H1 (cell line): ENCODE measurements around the gene MYLK. TPM values are rescaled to one million over a fixed set of nuclear protein-coding genes. Genes with fewer than 3 reads are reported as not detected.

Source experiments
- CTCF ChIA-PET: fragments of 300-600 bp; sonication (Branson Sonifier 250); formaldehyde crosslinking; loops from one replicate; lab custom pipeline; 2021; ENCODE audit not compliant: partially characterized antibody; lab: Charles Lee
- POLR2A ChIA-PET: fragments of 300-600 bp; sonication (Branson Sonifier 250); formaldehyde crosslinking; loops from one replicate; lab custom pipeline; 2021; ENCODE audit warnings: inconsistent platforms; ENCODE audit not compliant: partially characterized antibody; lab: Charles Lee
- DNase-seq, 2 experiments: peaks; one replicate each; pipeline versions ENCODE4 v3.0.0 to v3.0.0-alpha.2; 2010 to 2022; ENCODE audit warnings: low spot score in 2 of 2, low read depth in 1 of 2, mixed read lengths in 1 of 2
- FAIRE-seq: peaks from 2 replicates; lab custom pipeline; 2011; peaks lifted over from hg19 to GRCh38; lab: Jason Lieb, UNC
- H2AFZ ChIP-seq: 2 replicates; pipeline ENCODE4 v1.8.1; 2012; ENCODE audit warnings: low read length, inconsistent platforms
- H2AK5ac ChIP-seq: 2 replicates; pipeline ENCODE4 v1.6.1; 2013; ENCODE audit warnings: low read depth, low read length
- H2BK120ac ChIP-seq: replicated peaks from 2 replicates; pipeline ENCODE3; 2013; ENCODE audit warnings: low read depth, low read length, inconsistent platforms
- H2BK12ac ChIP-seq: 2 replicates; pipeline ENCODE4 v1.6.1; 2013; ENCODE audit warnings: low read depth, low read length
- H2BK15ac ChIP-seq: 2 replicates; pipeline ENCODE4 v1.6.1; 2013; ENCODE audit warnings: low read length
- H2BK20ac ChIP-seq: 2 replicates; pipeline ENCODE4 v1.6.1; 2013; ENCODE audit warnings: low read length
- H2BK5ac ChIP-seq: 2 replicates; pipeline ENCODE4 v1.6.1; 2013; ENCODE audit warnings: low read depth, low read length
- H3K14ac ChIP-seq: 2 replicates; pipeline ENCODE4 v1.6.1; 2013; ENCODE audit warnings: inconsistent platforms; ENCODE audit not compliant: insufficient read length
- H3K18ac ChIP-seq: 2 replicates; pipeline ENCODE4 v1.6.1; 2013; ENCODE audit warnings: low read length; ENCODE audit errors: extremely low read depth
- H3K23ac ChIP-seq: 2 replicates; pipeline ENCODE4 v1.6.1; 2013; ENCODE audit warnings: inconsistent platforms; ENCODE audit not compliant: insufficient read length
- H3K23me2 ChIP-seq: 2 replicates; pipeline ENCODE4 v1.6.1; 2013; ENCODE audit warnings: low read depth, low read length
- H3K27ac ChIP-seq: 2 replicates; pipeline ENCODE4 v1.6.1; 2011; ENCODE audit warnings: low read depth, low read length, inconsistent platforms
- H3K27me3 ChIP-seq, 4 experiments: replicated peaks in 1 of 4; 1 replicate in 1 of 4; 2 replicates in 3 of 4; pipeline versions ENCODE4 v1.6.1 to v1.8.1; 2011 to 2013; ENCODE audit warnings: low read length in 3 of 4, mild to moderate bottlenecking in 3 of 4, inconsistent platforms in 2 of 4, mixed read lengths in 2 of 4, moderate library complexity in 1 of 4; ENCODE audit not compliant: control insufficient read depth in 3 of 4, insufficient read depth in 3 of 4; ENCODE audit errors: extremely low read depth in 1 of 4
- H3K36me3 ChIP-seq, 4 experiments: 2 replicates each; pipeline versions ENCODE4 v1.6.1 to v1.8.1; 2011 to 2013; ENCODE audit warnings: mild to moderate bottlenecking in 4 of 4, low read length in 3 of 4, moderate library complexity in 2 of 4, control low read depth in 1 of 4, inconsistent platforms in 1 of 4; ENCODE audit not compliant: insufficient read depth in 4 of 4, control insufficient read depth in 2 of 4
- H3K4ac ChIP-seq: replicated peaks from 2 replicates; pipeline ENCODE3; 2013; ENCODE audit warnings: low read length, low read depth, mixed read lengths, inconsistent platforms; ENCODE audit not compliant: insufficient read length
- H3K4me1 ChIP-seq, 4 experiments: replicated peaks in 1 of 4; 1 replicate in 1 of 4; 2 replicates in 3 of 4; pipeline versions ENCODE4 v1.6.1 to v1.8.1; 2011 to 2013; ENCODE audit warnings: low read length in 3 of 4, inconsistent platforms in 2 of 4, mixed read lengths in 1 of 4; ENCODE audit not compliant: insufficient read depth in 4 of 4, control insufficient read depth in 3 of 4
- H3K4me2 ChIP-seq, 2 experiments: 2 replicates each; pipeline versions ENCODE4 v1.6.1 to v1.8.1; 2011 to 2013; ENCODE audit warnings: low read depth in 2 of 2, low read length in 2 of 2, control low read depth in 1 of 2, inconsistent platforms in 1 of 2, mild to moderate bottlenecking in 1 of 2; ENCODE audit not compliant: insufficient read depth in 1 of 2
- H3K4me3 ChIP-seq, 4 experiments: fragments of 200-600, 300-600 bp in 1 of 4; sonication (generic), shearing (Covaris generic), sonication (Bioruptor Twin) in 1 of 4; 2 replicates each; pipeline versions ENCODE4 v1.5.1 to v1.8.1; 2011 to 2016; ENCODE audit warnings: low read length in 4 of 4, low read depth in 3 of 4, control low read depth in 2 of 4, inconsistent platforms in 2 of 4, mild to moderate bottlenecking in 2 of 4, mixed read lengths in 1 of 4, moderate library complexity in 1 of 4; ENCODE audit not compliant: insufficient read depth in 2 of 4; ENCODE audit errors: extremely low read depth in 1 of 4
- H3K56ac ChIP-seq: replicated peaks from 2 replicates; pipeline ENCODE3; 2013; ENCODE audit warnings: low read depth, mild to moderate bottlenecking, mixed read lengths, low read length, inconsistent platforms; ENCODE audit not compliant: insufficient read length
- H3K79me1 ChIP-seq: 2 replicates; pipeline ENCODE4 v1.6.1; 2013; ENCODE audit warnings: low read depth, low read length, control low read depth
- H3K79me2 ChIP-seq, 2 experiments: 2 replicates each; pipeline versions ENCODE4 v1.6.1 to v1.8.1; 2012 to 2013; ENCODE audit warnings: low read length in 2 of 2, mild to moderate bottlenecking in 2 of 2, inconsistent platforms in 1 of 2; ENCODE audit not compliant: insufficient read depth in 2 of 2, control insufficient read depth in 1 of 2
- H3K9ac ChIP-seq, 4 experiments: replicated peaks in 1 of 4; 1 replicate in 1 of 4; 2 replicates in 3 of 4; pipeline versions ENCODE4 v1.6.1 to v1.8.1; 2011 to 2013; ENCODE audit warnings: low read depth in 3 of 4, low read length in 3 of 4, control low read depth in 2 of 4, mild to moderate bottlenecking in 2 of 4, moderate library complexity in 2 of 4, inconsistent platforms in 1 of 4; ENCODE audit errors: extremely low read depth in 1 of 4
- H3K9me3 ChIP-seq, 2 experiments: 2 replicates each; pipeline versions ENCODE4 v1.6.1 to v1.8.1; 2012 to 2013; ENCODE audit warnings: mild to moderate bottlenecking in 2 of 2, moderate library complexity in 2 of 2, control low read depth in 1 of 2, inconsistent platforms in 1 of 2, low read depth in 1 of 2, low read length in 1 of 2, mixed read lengths in 1 of 2; ENCODE audit not compliant: insufficient read depth in 2 of 2
- H4K20me1 ChIP-seq, 2 experiments: replicated peaks in 1 of 2; 2 replicates each; pipeline versions ENCODE3 to v1.8.1; 2011 to 2013; ENCODE audit warnings: inconsistent platforms in 2 of 2, low read length in 2 of 2, mild to moderate bottlenecking in 1 of 2; ENCODE audit not compliant: insufficient read depth in 2 of 2, control insufficient read depth in 1 of 2
- H4K5ac ChIP-seq: 2 replicates; pipeline ENCODE4 v1.6.1; 2013; ENCODE audit warnings: low read length, low read depth, mixed read lengths, inconsistent platforms; ENCODE audit not compliant: insufficient read length
- H4K8ac ChIP-seq: 2 replicates; pipeline ENCODE4 v1.8.0; 2013; ENCODE audit warnings: mild to moderate bottlenecking, moderate library complexity, low read length, inconsistent platforms; ENCODE audit not compliant: insufficient read depth; ENCODE audit errors: extremely low read depth
- H4K91ac ChIP-seq: replicated peaks from 2 replicates; pipeline ENCODE3; 2013; ENCODE audit warnings: low read length, mixed read lengths, inconsistent platforms; ENCODE audit not compliant: insufficient read length
- ATF2 ChIP-seq: IDR thresholded peaks from 2 replicates; pipeline ENCODE4 v1.6.1; 2012; ENCODE audit warnings: low read length, inconsistent platforms
- ATF3 ChIP-seq: IDR thresholded peaks from 2 replicates; pipeline ENCODE4 v1.6.1; 2011; ENCODE audit warnings: low read depth, mild to moderate bottlenecking, low read length; ENCODE audit not compliant: insufficient read depth
- CREB1 ChIP-seq: IDR thresholded peaks from 2 replicates; pipeline ENCODE4 v1.6.1; 2012; ENCODE audit warnings: inconsistent platforms
- CTBP2 ChIP-seq: IDR thresholded peaks from 2 replicates; pipeline ENCODE4 v1.7.0; 2011; ENCODE audit warnings: borderline replicate concordance, mild to moderate bottlenecking, moderate library complexity, mixed read lengths, low read length; ENCODE audit not compliant: insufficient read depth, insufficient read length
- E2F6 ChIP-seq: IDR thresholded peaks from 2 replicates; pipeline ENCODE4 v1.6.1; 2012; ENCODE audit warnings: inconsistent platforms
- JUND ChIP-seq: IDR thresholded peaks from 2 replicates; pipeline ENCODE4 v1.6.1; 2011; ENCODE audit warnings: mild to moderate bottlenecking, improper control_type of control experiment, low read length
- RFX5 ChIP-seq: IDR thresholded peaks from 2 replicates; pipeline ENCODE4 v1.6.1; 2011; ENCODE audit warnings: low read depth, low read length, improper control_type of control experiment, borderline replicate concordance
- SIN3A ChIP-seq, 2 experiments: IDR thresholded peaks in 1 of 2; conservative IDR thresholded peaks in 1 of 2; 2 replicates each; pipeline ENCODE4 v1.6.1; 2011 to 2012; ENCODE audit warnings: low read length in 2 of 2, improper control_type of control experiment in 1 of 2, low read depth in 1 of 2, mild to moderate bottlenecking in 1 of 2
- SIRT6 ChIP-seq: IDR thresholded peaks from one replicate; pipeline ENCODE4 v1.7.1; 2012; ENCODE audit warnings: low read length, inconsistent platforms
- SUZ12 ChIP-seq: fragments of 200-600 bp; sonication (generic); IDR thresholded peaks from 2 replicates; pipeline ENCODE4 v1.6.1; 2012; ENCODE audit warnings: mild to moderate bottlenecking, inconsistent platforms, low read length, moderate library complexity, mixed read lengths
- TCF12 ChIP-seq: IDR thresholded peaks from 2 replicates; pipeline ENCODE4 v1.6.1; 2011; ENCODE audit warnings: low read depth, mild to moderate bottlenecking, low read length
- WGBS, 2 experiments: shearing (Covaris generic) in 1 of 2; methylation state at CpG; one replicate each; pipeline versions ENCODE4 v1.1.6 to v1.1.7; 2013 to 2015; ENCODE audit warnings: low lambda C conversion rate in 2 of 2, mixed read lengths in 2 of 2, inconsistent platforms in 1 of 2, low coverage in 1 of 2, missing lambda C conversion rate in 1 of 2; ENCODE audit not compliant: insufficient replicate concordance in 2 of 2, insufficient coverage in 1 of 2, insufficient read length in 1 of 2; ENCODE audit errors: extremely low coverage in 1 of 2, missing lambda C conversion rate in 1 of 2; 5-methylcytosine and 5-hydroxymethylcytosine counted together
- polyA plus RNA-seq, 7 experiments: library from polyadenylated mRNA; depleted of rRNA in 3 of 7; stranded (reverse) in 5 of 7; unstranded in 2 of 7; fragments of >200 nt in 5 of 7; fragments of 200-250 nt in 2 of 7; gene quantifications; 1 replicate in 5 of 7; 2 replicates in 1 of 7; 4 replicates in 1 of 7; pipeline versions ENCODE4 v1.2.1 to v1.2.3, GENCODE V29; 2011 to 2013; ENCODE audit warnings: missing spikeins in 2 of 7, mixed read lengths in 2 of 7
- total RNA-seq: library from RNA; stranded (reverse); fragmentation: NEBNext Ultra II Directional; extraction: Animal tissue kit (Norgen Biotek cat#: 25700); gene quantifications from 2 replicates; pipeline ENCODE4 v1.2.1, GENCODE V29; 2021

Gene MYLK
- total and polyA plus RNA-seq, 2 of the 8 experiments (the other 6 are each of a cell fraction or from before 2014, with no cell fraction given) = 11.6 to 21.3 TPM

GRCh38 chr3:123678108-123678511 is 206.0 kb downstream of the MYLK start:
- POLR2A ChIA-PET = no interaction called here
- H2BK120ac ChIP-seq = no peak overlapping the region
- no peak overlapping the region for H4K91ac ChIP-seq
- H3K18ac ChIP-seq = no peak overlapping the region
- WGBS, 2 experiments = 88 to 100% methylated on average over 2 to 8 of the region's 8 CpGs
- H3K23ac ChIP-seq = no peak overlapping the region
- CTCF ChIA-PET = interaction anchor here (0.6 to 51.6 kb wide), 2 partner anchors 25 to 72 kb away, joined by 3 to 1463 read pairs; no protein-coding TSS in a partner anchor
- H3K9ac ChIP-seq = no peak overlapping the region
- H3K36me3 ChIP-seq = peaks cover 0 to 3% (median 0%) of the 10 kb centered on the region in 4 experiments; a peak in 1 of 8 replicates
- H3K56ac ChIP-seq = no peak overlapping the region
- no peaks in the 10 kb centered on the region for H3K79me2 ChIP-seq
- H2BK20ac ChIP-seq = no peak overlapping the region
- H4K5ac ChIP-seq = no peak overlapping the region
- no peak overlapping the region for H3K14ac ChIP-seq
- no peak overlapping the region for H3K4ac ChIP-seq
- no peak overlapping the region for H3K4me2 ChIP-seq
- no peak overlapping the region for H2AFZ ChIP-seq
- H3K79me1 ChIP-seq = no peaks in the 10 kb centered on the region
- peaks cover 0 to 4% (median 1%) of the 10 kb centered on the region in 4 experiments; a peak in 1 of 7 replicates for H3K4me1 ChIP-seq
- no peaks in the 10 kb centered on the region for H4K20me1 ChIP-seq
- H4K8ac ChIP-seq = peak overlapping the region; percentile 84; the same call in 1 of the 2 replicates
- no peaks in the 10 kb centered on the region; the same call in 1 of the 2 replicates for H3K23me2 ChIP-seq
- no peak overlapping the region for H2BK5ac ChIP-seq
- H2BK15ac ChIP-seq = no peak overlapping the region
- H3K27me3 ChIP-seq = no peaks in the 10 kb centered on the region
- DNase-seq = no peak
- FAIRE-seq = no peak
- no peak overlapping the region for H3K27ac ChIP-seq
- no peak overlapping the region for H3K4me3 ChIP-seq
- no peak overlapping the region for H2BK12ac ChIP-seq
- H3K9me3 ChIP-seq = no peaks in the 10 kb centered on the region
- H2AK5ac ChIP-seq = no peak overlapping the region
- TF ChIP-seq SUZ12 (no peak), TCF12 (no peak), CTBP2 (no peak), E2F6 (no peak), ATF3 (no peak), RFX5 (no peak), SIRT6 (no peak), CREB1 (no peak), ATF2 (no peak), JUND (no peak), SIN3A (conservative IDR thresholded peaks at IDR 0.05 in 1 of 2, IDR thresholded peaks at IDR 0.05 in 1 of 2; ENCODE audit: low read depth in 1 of 2, low read length in 2 of 2) (no peak)
